Astrocyte (in vitro differentiated cells and primary cell): ENCODE measurements around the gene SLC12A3.
"Not testable (repeated sequence)": the region's sequence is repeated elsewhere in the genome, so short reads cannot be mapped to it uniquely, and the experiment has no call there.

Experiments used
- EZH2 ChIP-seq: IDR thresholded peaks from 2 replicates; pipeline ENCODE4 v1.6.1; 2012; ENCODE audit warnings: mild to moderate bottlenecking, low read length, inconsistent platforms; ENCODE audit not compliant: insufficient read depth
- TF ChIP-seq, protein P1 (sequence below): IDR thresholded peaks from 2 replicates; pipeline ENCODE4 v1.5.1; 2011; ENCODE audit warnings: low read depth, mild to moderate bottlenecking, inconsistent platforms, low read length, moderate library complexity; ENCODE audit not compliant: insufficient read depth

DNA sequence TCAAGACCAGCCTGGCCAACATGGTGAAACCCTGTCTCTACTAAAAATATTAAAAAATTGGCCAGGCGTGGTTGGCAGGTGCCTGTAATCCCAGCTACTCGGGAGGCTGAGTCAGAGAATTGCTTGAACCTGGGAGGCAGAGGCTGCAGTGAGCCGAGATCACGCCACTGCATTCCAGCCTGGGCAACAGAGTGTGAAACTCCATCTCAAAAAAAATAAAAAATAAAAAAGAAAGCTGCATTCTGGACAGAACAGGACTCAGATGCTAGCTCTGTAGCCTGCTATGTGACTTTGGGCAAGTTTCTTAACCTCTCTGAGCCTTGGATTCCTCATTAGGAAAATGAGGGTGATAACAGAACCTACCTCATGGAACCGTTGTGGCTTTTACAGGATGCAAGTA is 3.8 kb downstream of the SLC12A3 start:
- TF ChIP-seq, protein P1, sequence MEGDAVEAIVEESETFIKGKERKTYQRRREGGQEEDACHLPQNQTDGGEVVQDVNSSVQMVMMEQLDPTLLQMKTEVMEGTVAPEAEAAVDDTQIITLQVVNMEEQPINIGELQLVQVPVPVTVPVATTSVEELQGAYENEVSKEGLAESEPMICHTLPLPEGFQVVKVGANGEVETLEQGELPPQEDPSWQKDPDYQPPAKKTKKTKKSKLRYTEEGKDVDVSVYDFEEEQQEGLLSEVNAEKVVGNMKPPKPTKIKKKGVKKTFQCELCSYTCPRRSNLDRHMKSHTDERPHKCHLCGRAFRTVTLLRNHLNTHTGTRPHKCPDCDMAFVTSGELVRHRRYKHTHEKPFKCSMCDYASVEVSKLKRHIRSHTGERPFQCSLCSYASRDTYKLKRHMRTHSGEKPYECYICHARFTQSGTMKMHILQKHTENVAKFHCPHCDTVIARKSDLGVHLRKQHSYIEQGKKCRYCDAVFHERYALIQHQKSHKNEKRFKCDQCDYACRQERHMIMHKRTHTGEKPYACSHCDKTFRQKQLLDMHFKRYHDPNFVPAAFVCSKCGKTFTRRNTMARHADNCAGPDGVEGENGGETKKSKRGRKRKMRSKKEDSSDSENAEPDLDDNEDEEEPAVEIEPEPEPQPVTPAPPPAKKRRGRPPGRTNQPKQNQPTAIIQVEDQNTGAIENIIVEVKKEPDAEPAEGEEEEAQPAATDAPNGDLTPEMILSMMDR = not testable (repeated sequence)
- TF ChIP-seq EZH2 = not testable (repeated sequence)
